ENCODE data around the gene TNFSF4.
"Not testable (repeated sequence)": the region's sequence is repeated elsewhere in the genome, so short reads cannot be mapped to it uniquely, and the experiment has no call there.

The TNFSF4 gene

GRCh38 chr1:173206816-173207568 lies at the start of gene TNFSF4:
TSS of gene TNFSF4 (minus strand) at chr1:173207331. CDS start at chr1:173207176, 155 bp downstream.
- DNase-seq (ENCODE audit: low read depth in 2 of 2) = no peak

GRCh38 chr1:173255214-173255813 lies 48.2 kb upstream of the TNFSF4 start:
- no peak for DNase-seq (ENCODE audit: low read depth in 2 of 2)

GRCh38 chr1:173253046-173253445 lies 45.9 kb upstream of the TNFSF4 start:
- no peak for DNase-seq (ENCODE audit: low read depth in 2 of 2)

- no peak for DNase-seq (ENCODE audit: low read depth in 2 of 2)
Measured at GRCh38 chr1:173249349-173249748, 42.2 kb upstream of the TNFSF4 start.

- DNase-seq (ENCODE audit: low read depth in 2 of 2) = no peak
Measured at GRCh38 chr1:173248247-173248940, 41.3 kb upstream of the TNFSF4 start.

GRCh38 chr1:173245892-173246291 lies 38.8 kb upstream of the TNFSF4 start:
- DNase-seq (ENCODE audit: low read depth in 2 of 2) = no peak

GRCh38 chr1:173243300-173243699 lies 36.2 kb upstream of the TNFSF4 start:
- DNase-seq (ENCODE audit: low read depth in 2 of 2) = no peak

- DNase-seq (ENCODE audit: low read depth in 2 of 2) = no peak
Measured at GRCh38 chr1:173241528-173242347, 34.6 kb upstream of the TNFSF4 start.

GRCh38 chr1:173240609-173241008 lies 33.5 kb upstream of the TNFSF4 start:
- no peak for DNase-seq (ENCODE audit: low read depth in 2 of 2)

- no peak for DNase-seq (ENCODE audit: low read depth in 2 of 2)
Measured at GRCh38 chr1:173239058-173239457, 31.9 kb upstream of the TNFSF4 start.

GRCh38 chr1:173234899-173235298 lies 27.8 kb upstream of the TNFSF4 start:
- DNase-seq (ENCODE audit: low read depth in 2 of 2) = no peak

- DNase-seq (ENCODE audit: low read depth in 2 of 2) = not testable (repeated sequence)
Measured at GRCh38 chr1:173234434-173234833, 27.3 kb upstream of the TNFSF4 start.

GRCh38 chr1:173229031-173229430 lies 21.9 kb upstream of the TNFSF4 start:
- DNase-seq (ENCODE audit: low read depth in 2 of 2) = not testable (repeated sequence)

GRCh38 chr1:173224949-173225348 lies 17.8 kb upstream of the TNFSF4 start:
- no peak for DNase-seq (ENCODE audit: low read depth in 2 of 2)

GRCh38 chr1:173224280-173224892 lies 17.3 kb upstream of the TNFSF4 start:
- no peak for DNase-seq (ENCODE audit: low read depth in 2 of 2)

GRCh38 chr1:173223031-173223380 lies 15.9 kb upstream of the TNFSF4 start:
- no peak for DNase-seq (ENCODE audit: low read depth in 2 of 2)

GRCh38 chr1:173222149-173223030 lies 15.3 kb upstream of the TNFSF4 start:
- no peak for DNase-seq (ENCODE audit: low read depth in 2 of 2)

- no peak for DNase-seq (ENCODE audit: low read depth in 2 of 2)
Measured at GRCh38 chr1:173220157-173220556, 13.0 kb upstream of the TNFSF4 start.

GRCh38 chr1:173213665-173214064 lies 6.5 kb upstream of the TNFSF4 start:
- DNase-seq (ENCODE audit: low read depth in 2 of 2) = no peak

- DNase-seq (ENCODE audit: low read depth in 2 of 2) = no peak
Measured at GRCh38 chr1:173212952-173213491, 5.9 kb upstream of the TNFSF4 start.

All from stimulated activated CD4-positive, alpha-beta T cell treated with anti-CD3 and anti-CD28 coated beads, Interleukin-15, amount 100 ng/mL, for 48 hours (primary cell).